GM12878 (cell line): ENCODE measurements around the gene ZNF496. TPM values are rescaled to one million over a fixed set of nuclear protein-coding genes. Genes with fewer than 3 reads are reported as not detected.

Source experiments
- ATAC-seq: fragments of 200-7000 bp; cut with Tn5 transposase; 3 replicates; pipeline ENCODE4 v1.9.1; 2020; ENCODE audit warnings: mild to moderate bottlenecking, moderate library complexity
- BruUV-seq: library from RNA; stranded (reverse); fragments of 400-500 nt; replicated peaks from 2 replicates; lab custom pipeline; 2021; lab: Mats Ljungman, UMichigan
- CTCF ChIA-PET: fragments of 300-600 bp; sonication (Branson Sonifier 250); formaldehyde crosslinking; extraction: SDS; loops from one replicate; lab custom pipeline; 2021; ENCODE audit warnings: inconsistent platforms; lab: Yijun Ruan, JAX
- POLR2A ChIA-PET: fragments of 350-600 bp; formaldehyde crosslinking; extraction: SDS; loops from one replicate; lab custom pipeline; 2021; ENCODE audit warnings: inconsistent platforms; lab: Charles Lee
- RAD21 ChIA-PET: fragments of 300-600 bp; sonication (Branson Sonifier 250); formaldehyde crosslinking; loops from one replicate; lab custom pipeline; 2023; ENCODE audit warnings: antibody characterized with exemption; ENCODE audit not compliant: unreplicated experiment; lab: Charles Lee
- SMC1A ChIA-PET: fragments of 300-600 bp; sonication (Branson Sonifier 250); formaldehyde crosslinking; loops from one replicate; lab custom pipeline; 2023; ENCODE audit not compliant: unreplicated experiment, uncharacterized antibody; lab: Charles Lee
- DNase-seq: peaks from one replicate; pipeline ENCODE4 v3.0.0-alpha.2; 2011; ENCODE audit warnings: low read depth, low spot score
- FAIRE-seq: peaks from 3 replicates; lab custom pipeline; 2011; peaks lifted over from hg19 to GRCh38; lab: Jason Lieb, UNC
- H2AFZ ChIP-seq: 2 replicates; pipeline ENCODE4 v1.6.0; 2011; ENCODE audit warnings: low read depth, low read length, control low read depth; ENCODE audit not compliant: control insufficient read depth
- H3K27ac ChIP-seq: 2 replicates; pipeline ENCODE4 v1.5.1; 2011; ENCODE audit warnings: control low read depth; ENCODE audit not compliant: control insufficient read depth, insufficient read depth
- H3K27me3 ChIP-seq, 2 experiments: replicated peaks in 1 of 2; 2 replicates each; pipeline versions ENCODE4 v1.6.0 to v1.6.1; 2011; ENCODE audit warnings: low read length in 1 of 2; ENCODE audit not compliant: control insufficient read depth in 2 of 2, insufficient read depth in 2 of 2
- H3K36me3 ChIP-seq, 2 experiments: 2 replicates each; pipeline ENCODE4 v1.5.1; 2011; ENCODE audit warnings: low read length in 1 of 2; ENCODE audit not compliant: control insufficient read depth in 2 of 2, insufficient read depth in 2 of 2
- H3K4me1 ChIP-seq: 2 replicates; pipeline ENCODE4 v1.6.1; 2011; ENCODE audit warnings: mild to moderate bottlenecking, low read length, moderate library complexity, mixed read lengths; ENCODE audit not compliant: control insufficient read depth, insufficient read depth
- H3K4me2 ChIP-seq: 2 replicates; pipeline ENCODE4 v1.6.0; 2011; ENCODE audit warnings: control low read depth; ENCODE audit not compliant: control insufficient read depth, insufficient read depth
- H3K4me3 ChIP-seq: fragments of 200-600 bp; sonication (generic); 2 replicates; pipeline ENCODE4 v1.5.1; 2016
- H3K79me2 ChIP-seq: 2 replicates; pipeline ENCODE4 v1.6.0; 2011; ENCODE audit warnings: low read length; ENCODE audit not compliant: control insufficient read depth, insufficient read depth
- H3K9ac ChIP-seq: 2 replicates; pipeline ENCODE4 v1.8.0; 2011; ENCODE audit warnings: low read length, control low read depth, mixed read lengths; ENCODE audit not compliant: control insufficient read depth, insufficient read depth
- H3K9me3 ChIP-seq: replicated peaks from 3 replicates; pipeline ENCODE4 v1.5.1; 2011; ENCODE audit warnings: mild to moderate bottlenecking, low read length; ENCODE audit not compliant: control insufficient read depth, insufficient read depth
- H4K20me1 ChIP-seq: 2 replicates; pipeline ENCODE4 v1.6.0; 2011; ENCODE audit not compliant: control insufficient read depth, insufficient read depth
- BRCA1 ChIP-seq: IDR thresholded peaks from 2 replicates; pipeline ENCODE4 v1.6.1; 2011; ENCODE audit warnings: low read depth, low read length, improper control_type of control experiment
- CHD4 ChIP-seq: fragments of 200-600 bp; sonication (generic); IDR thresholded peaks from 2 replicates; pipeline ENCODE4 v1.6.1; 2016; ENCODE audit warnings: mild to moderate bottlenecking
- CREM ChIP-seq: IDR thresholded peaks from 2 replicates; pipeline ENCODE4 v1.6.1; 2014; ENCODE audit warnings: antibody characterized with exemption, low read depth
- EP300 ChIP-seq, 2 experiments: fragments of 150-350 bp in 1 of 2; IDR thresholded peaks; 2 replicates each; pipeline ENCODE4 v1.6.1; 2011 to 2012; ENCODE audit warnings: low read depth in 2 of 2, low read length in 2 of 2, borderline replicate concordance in 1 of 2, improper control_type of control experiment in 1 of 2, inconsistent platforms in 1 of 2; ENCODE audit not compliant: control insufficient read depth in 1 of 2
- IKZF1 ChIP-seq: fragments of 450-650 bp; conservative IDR thresholded peaks from 2 replicates; pipeline ENCODE4 v1.6.1; 2017; ENCODE audit warnings: antibody characterized with exemption, mild to moderate bottlenecking
- IRF3 ChIP-seq: fragments of 450-650 bp; IDR thresholded peaks from 2 replicates; pipeline ENCODE4 v1.6.1; 2014; ENCODE audit warnings: mild to moderate bottlenecking
- MLLT1 ChIP-seq: fragments of 450-650 bp; IDR thresholded peaks from 2 replicates; pipeline ENCODE4 v1.6.1; 2016; ENCODE audit warnings: mild to moderate bottlenecking
- MTA3 ChIP-seq: IDR thresholded peaks from 2 replicates; pipeline ENCODE4 v1.6.1; 2012; ENCODE audit warnings: low read length, inconsistent platforms, borderline replicate concordance
- MXI1 ChIP-seq: fragments of 150-350 bp; IDR thresholded peaks from 2 replicates; pipeline ENCODE4 v1.6.1; 2011; ENCODE audit warnings: low read depth, mild to moderate bottlenecking, inconsistent platforms, low read length, improper control_type of control experiment
- MYC ChIP-seq: IDR thresholded peaks from 2 replicates; pipeline ENCODE4 v1.6.1; 2011; ENCODE audit warnings: mild to moderate bottlenecking, low read length, moderate library complexity, inconsistent platforms; ENCODE audit not compliant: insufficient read depth, insufficient replicate concordance, insufficient read length, severe bottlenecking
- NR2F1 ChIP-seq: fragments of 450-650 bp; conservative IDR thresholded peaks from 2 replicates; pipeline ENCODE4 v1.6.1; 2017; ENCODE audit warnings: mild to moderate bottlenecking
- PKNOX1 ChIP-seq: fragments of 450-650 bp; IDR thresholded peaks from 2 replicates; pipeline ENCODE4 v1.6.1; 2016; ENCODE audit warnings: mild to moderate bottlenecking
- RELA ChIP-seq: fragments of 450-650 bp; IDR thresholded peaks from 2 replicates; pipeline ENCODE4 v1.8.0; 2014; ENCODE audit warnings: borderline replicate concordance; ENCODE audit not compliant: partially characterized antibody
- ZNF217 ChIP-seq: fragments of 450-650 bp; IDR thresholded peaks from 2 replicates; pipeline ENCODE4 v1.6.1; 2017; ENCODE audit warnings: antibody characterized with exemption, mild to moderate bottlenecking
- WGBS: methylation state at CpG from one replicate; pipeline ENCODE4 v1.1.6; 2016; ENCODE audit warnings: low lambda C conversion rate; ENCODE audit not compliant: insufficient replicate concordance, insufficient coverage; ENCODE audit errors: missing lambda C conversion rate; 5-methylcytosine and 5-hydroxymethylcytosine counted together
- in situ Hi-C: fragments of 300-500 bp; cut with MboI; formaldehyde crosslinking; loops from 9 replicates; pipeline ENCODE4 v1.14.3; 2018; ENCODE audit warnings: mixed read lengths
- intact Hi-C: fragments of 100-400 bp; cut with micrococcal nuclease; formaldehyde crosslinking; loops from one replicate; pipeline ENCODE4 v1.14.2; 2022; ENCODE audit not compliant: unreplicated experiment
- polyA plus RNA-seq, 11 experiments: library from polyadenylated mRNA; depleted of rRNA in 4 of 11; unstranded in 6 of 11; stranded (reverse) in 5 of 11; fragments of >200 nt; fragmentation: Nextera tagmentation in 4 of 11; fragmentation: Illumina TruSeq in 1 of 11; extraction: Ambion mirVana in 4 of 11; extraction: Trizol in 1 of 11; gene quantifications; 1 replicate in 1 of 11; 2 replicates in 10 of 11; pipeline versions ENCODE4 v1.2.1 to v1.2.3, GENCODE V29; 2011 to 2016; ENCODE audit warnings: inconsistent platforms in 2 of 11, missing spikeins in 2 of 11, low read depth in 1 of 11
- total RNA-seq, 4 experiments: library from RNA; depleted of rRNA in 3 of 4; stranded (reverse); fragments of >200 nt in 3 of 4; fragmentation: Illumina TruSeq in 1 of 4; extraction: Trizol in 1 of 4; gene quantifications; 2 replicates each; pipeline versions ENCODE4 v1.2.1 to v1.2.3, GENCODE V29; 2013 to 2021

The ZNF496 gene
- total and polyA plus RNA-seq, 10 of the 15 experiments (the other 5 are each of a cell fraction or from before 2014, with no cell fraction given) = 1.6 to 26.4 (median 12.5) TPM

- no peaks in the 10 kb centered on the region; the same call in 2 of the 3 replicates for H3K9me3 ChIP-seq
- H3K4me3 ChIP-seq = no peak overlapping the region
- in situ Hi-C loops = no loop called here
- 59% methylated on average over 5 of the region's 5 CpGs for WGBS
- intact Hi-C loops = no loop called here
- no peaks in the 10 kb centered on the region for H3K4me1 ChIP-seq
- no peaks in the 10 kb centered on the region for H4K20me1 ChIP-seq
- RAD21 ChIA-PET = no interaction called here
- H3K79me2 ChIP-seq = no peaks in the 10 kb centered on the region
- no peaks in the 10 kb centered on the region for H3K27me3 ChIP-seq
- H3K36me3 ChIP-seq = no peaks in the 10 kb centered on the region; a peak in 1 of 4 replicates
- SMC1A ChIA-PET = interaction anchor here (0.8 kb wide), 1 partner anchor 96 kb away, joined by 6 read pairs; no protein-coding TSS in a partner anchor
- CTCF ChIA-PET = no interaction called here
- BruUV-seq = no TSS peak
- no peak overlapping the region for H3K4me2 ChIP-seq
- H3K9ac ChIP-seq = no peak overlapping the region
- no peak overlapping the region for H2AFZ ChIP-seq
- ATAC-seq (no peak), DNase-seq (no peak), FAIRE-seq (no peak)
- TF ChIP-seq MXI1 (no peak), BRCA1 (no peak), MTA3 (no peak), EP300 (IDR thresholded peaks at IDR 0.05; ENCODE audit: borderline replicate concordance in 1 of 2, control insufficient read depth in 1 of 2, low read depth in 2 of 2, low read length in 2 of 2) (no peak), IKZF1 (no peak), IRF3 (no peak)
- H3K27ac ChIP-seq = no peak overlapping the region
- POLR2A ChIA-PET = no interaction called here
These were observed 37.4 kb downstream of the ZNF496 start for GRCh38 chr1:247294282-247294681.

- no TSS peak for BruUV-seq
- Histone ChIP-seq H3K27me3 (no peaks in the 10 kb centered on the region), H3K9ac (no peak overlapping the region), H3K4me1 (no peaks in the 10 kb centered on the region), H3K79me2 (no peaks in the 10 kb centered on the region), H3K4me3 (no peak overlapping the region), H4K20me1 (no peaks in the 10 kb centered on the region), H3K4me2 (no peak overlapping the region), H3K27ac (no peak overlapping the region), H3K9me3 (no peaks in the 10 kb centered on the region; the same call in 2 of the 3 replicates), H2AFZ (no peak overlapping the region), H3K36me3 (no peaks in the 10 kb centered on the region)
- ChIA-PET CTCF (no interaction called here), SMC1A (interaction anchor here (0.8 kb wide), 1 partner anchor 22 kb away, joined by 3 read pairs; no protein-coding TSS in a partner anchor), RAD21 (no interaction called here), POLR2A (no interaction called here)
- FAIRE-seq (no peak), DNase-seq (no peak), ATAC-seq (no peak)
- intact Hi-C loops = no loop called here
- 69% methylated on average over 7 of the region's 7 CpGs for WGBS
- in situ Hi-C loops = no loop called here
- TF ChIP-seq CHD4 = no peak
- TF ChIP-seq PKNOX1 = no peak
- TF ChIP-seq CREM = no peak
- no peak for TF ChIP-seq ZNF217
- no peak for TF ChIP-seq MLLT1
- no peak for TF ChIP-seq RELA
- TF ChIP-seq MYC = no peak
- TF ChIP-seq NR2F1 = no peak
These were observed 38.6 kb downstream of the ZNF496 start for GRCh38 chr1:247293047-247293446.
